Spleen (tissue), 7 donors: Measurements from ENCODE around the gene SPATA22.
"Not testable (repeated sequence)": the region's sequence is repeated elsewhere in the genome, so short reads cannot be mapped to it uniquely, and the experiment has no call there.

Experiments
- CTCF ChIP-seq, 11 experiments: fragments of 200-600 bp in 7 of 11; fragments of 450-650 bp in 4 of 11; sonication (generic) in 4 of 11; IDR thresholded peaks in 8 of 11; conservative IDR thresholded peaks in 3 of 11; 1 replicate in 7 of 11; 2 replicates in 4 of 11; pipeline versions ENCODE4 v1.4.0 to v1.8.0; 2016 to 2021; ENCODE audit warnings: antibody characterized with exemption in 11 of 11, inconsistent platforms in 4 of 11, mild to moderate bottlenecking in 1 of 11
- POLR2A ChIP-seq, 3 donors: fragments of 450-650 bp; IDR thresholded peaks; one replicate each; pipeline ENCODE4 v1.5.1; 2017; ENCODE audit warnings: antibody characterized with exemption in 3 of 3, mild to moderate bottlenecking in 1 of 3
- POLR2AphosphoS5 ChIP-seq, 3 donors: sonication (generic); formaldehyde crosslinking; IDR thresholded peaks; one replicate each; pipeline ENCODE4 v1.5.1; 2017; ENCODE audit warnings: antibody characterized with exemption in 3 of 3
- donor health status: DM: no; HTN: no; CAD: no; lungs with moderate emphysema.
- donor health status: DM: no; HTN: no; CAD: no.
- donor health status: DM: no; HTN: no; CAD: no.

- not testable (repeated sequence) for TF ChIP-seq CTCF (IDR thresholded peaks at IDR 0.05 in 8 of 11, conservative IDR thresholded peaks at IDR 0.05 in 3 of 11); POLR2A (IDR thresholded peaks at IDR 0.05); POLR2AphosphoS5 (IDR thresholded peaks at IDR 0.05)
Measured at GRCh38 chr17:3412216-3412615, 59.4 kb downstream of the SPATA22 start.
